OCI-LY3 (cell line): ENCODE results near the gene NUB1.

Experiments used
- CTCF ChIP-seq: fragments of 200-600, 300-600 bp; sonication (generic); IDR thresholded peaks from 2 replicates; pipeline ENCODE4 v1.5.1; 2014; ENCODE audit warnings: antibody characterized with exemption, low read length, low read depth
- EZH2phosphoT487 ChIP-seq: fragments of 200-600 bp; shearing (Covaris generic); IDR thresholded peaks from 2 replicates; pipeline ENCODE4 v1.6.1; 2018; ENCODE audit warnings: antibody characterized with exemption, mixed run types, low read depth

GRCh38 chr7:151299940-151300645 lies 41.5 kb upstream of the NUB1 start:
- TF ChIP-seq CTCF: no peak
- no peak for TF ChIP-seq EZH2phosphoT487
